Subcutaneous abdominal adipose tissue (tissue), 5 donors: ENCODE measurements around the gene HYLS1.

Source experiments
- H3K27ac ChIP-seq: one replicate; pipeline ENCODE4 v1.7.0; 2013; ENCODE audit warnings: low read depth, mild to moderate bottlenecking, inconsistent platforms, low read length, moderate library complexity
- H3K27me3 ChIP-seq, 5 donors: one replicate each; pipeline ENCODE4 v1.7.0; 2013; ENCODE audit warnings: low read length in 5 of 5, inconsistent platforms in 1 of 5; ENCODE audit not compliant: control insufficient read depth in 5 of 5, insufficient read depth in 4 of 5
- H3K36me3 ChIP-seq, 5 donors: one replicate each; pipeline ENCODE4 v1.7.0; 2013; ENCODE audit warnings: low read length in 5 of 5; ENCODE audit not compliant: control insufficient read depth in 5 of 5, insufficient read depth in 5 of 5
- H3K4me1 ChIP-seq, 5 donors: one replicate each; pipeline ENCODE4 v1.7.0; 2013; ENCODE audit warnings: low read length in 5 of 5, mild to moderate bottlenecking in 3 of 5, moderate library complexity in 1 of 5; ENCODE audit not compliant: control insufficient read depth in 5 of 5, insufficient read depth in 5 of 5
- H3K4me3 ChIP-seq, 5 donors: one replicate each; pipeline ENCODE4 v1.7.0; 2013; ENCODE audit warnings: low read length in 5 of 5, low read depth in 1 of 5
- H3K9ac ChIP-seq, 5 donors: one replicate each; pipeline ENCODE4 v1.7.0; 2013; ENCODE audit warnings: low read length in 5 of 5, mild to moderate bottlenecking in 4 of 5, moderate library complexity in 3 of 5
- H3K9me3 ChIP-seq, 5 donors: one replicate each; pipeline ENCODE4 v1.7.0; 2013; ENCODE audit warnings: low read length in 5 of 5; ENCODE audit not compliant: control insufficient read depth in 5 of 5
- donor health status: healthy.
- donor health status: healthy.
- donor health status: healthy.
- donor health status: healthy.
- donor health status: healthy.

Gene HYLS1

GRCh38 chr11:125873881-125874555 is 13.4 kb upstream of the HYLS1 start:
- H3K27ac ChIP-seq, result no peak overlapping the region
- peaks cover 0 to 6% (median 2%) of the 10 kb centered on the region in 5 donors for H3K4me1 ChIP-seq
- no peaks in the 10 kb centered on the region for H3K9me3 ChIP-seq
- H3K9ac ChIP-seq, result no peak overlapping the region
- H3K4me3 ChIP-seq, result peak overlapping the region in 2 of 5 donors; percentile 12 to 42
- H3K36me3 ChIP-seq, result no peaks in the 10 kb centered on the region
- H3K27me3 ChIP-seq, result no peaks in the 10 kb centered on the region

DNA sequence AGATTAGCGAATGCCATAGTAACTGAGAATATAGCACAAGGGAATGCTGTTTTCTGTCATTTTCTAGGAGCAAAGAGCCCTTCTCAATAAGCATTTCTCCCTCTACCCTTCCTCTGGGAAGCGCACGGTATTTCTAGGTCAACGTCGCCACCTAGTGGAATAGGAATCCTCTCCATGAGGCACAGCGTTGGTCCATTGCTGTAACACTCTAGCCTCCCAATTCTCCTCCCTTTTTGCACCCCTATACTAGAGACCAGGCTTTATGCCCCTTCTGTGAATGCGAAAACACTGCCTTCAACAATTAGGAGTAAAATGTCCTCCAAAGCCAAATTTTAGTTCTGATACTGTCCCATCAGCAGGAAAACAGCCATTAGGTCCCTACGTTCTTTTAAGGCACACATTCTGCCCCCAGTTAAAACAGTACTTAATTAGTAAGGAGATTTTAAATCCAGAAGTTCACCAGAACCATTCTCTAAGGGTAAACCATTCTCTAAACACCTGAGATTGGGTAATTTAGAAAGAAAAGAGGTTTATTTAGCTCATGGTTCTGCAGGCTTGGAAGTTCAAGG is 12.8 kb upstream of the HYLS1 start:
- no peak overlapping the region for H3K27ac ChIP-seq
- no peaks in the 10 kb centered on the region for H3K36me3 ChIP-seq
- no peaks in the 10 kb centered on the region for H3K27me3 ChIP-seq
- H3K4me1 ChIP-seq, result peaks cover 0 to 6% (median 2%) of the 10 kb centered on the region in 5 donors
- H3K9me3 ChIP-seq, result no peaks in the 10 kb centered on the region
- peak overlapping the region in 2 of 5 donors; percentile 12 to 42 for H3K4me3 ChIP-seq
- no peak overlapping the region for H3K9ac ChIP-seq

DNA sequence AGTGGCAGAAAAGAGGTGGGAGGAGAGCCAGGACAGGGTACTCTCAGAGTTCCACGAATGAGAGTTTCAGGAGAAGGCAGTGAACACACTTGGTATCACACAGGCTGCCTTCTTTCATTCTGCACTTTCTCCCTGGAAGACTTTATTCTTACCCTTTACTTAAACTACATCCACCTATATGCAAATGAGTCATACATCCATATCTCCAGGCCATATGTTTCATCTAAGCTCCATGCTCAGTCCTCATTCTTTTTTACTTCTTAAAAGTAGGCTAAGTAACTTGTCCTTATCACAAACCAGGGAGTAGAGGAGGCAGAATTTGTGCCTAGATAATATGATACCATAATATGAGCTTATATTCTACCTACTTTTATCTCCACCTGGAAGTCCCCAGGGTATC is 6.2 kb upstream of the HYLS1 start:
- Histone ChIP-seq H3K36me3 (no peaks in the 10 kb centered on the region), H3K4me1 (peaks cover 0 to 2% (median under 1%) of the 10 kb centered on the region in 5 donors), H3K27ac (no peak overlapping the region), H3K4me3 (no peak overlapping the region), H3K9ac (no peak overlapping the region), H3K9me3 (no peaks in the 10 kb centered on the region), H3K27me3 (no peaks in the 10 kb centered on the region)

- no peak overlapping the region for H3K9ac ChIP-seq
Measured at GRCh38 chr11:125883375-125883774, 4.1 kb upstream of the HYLS1 start.

DNA sequence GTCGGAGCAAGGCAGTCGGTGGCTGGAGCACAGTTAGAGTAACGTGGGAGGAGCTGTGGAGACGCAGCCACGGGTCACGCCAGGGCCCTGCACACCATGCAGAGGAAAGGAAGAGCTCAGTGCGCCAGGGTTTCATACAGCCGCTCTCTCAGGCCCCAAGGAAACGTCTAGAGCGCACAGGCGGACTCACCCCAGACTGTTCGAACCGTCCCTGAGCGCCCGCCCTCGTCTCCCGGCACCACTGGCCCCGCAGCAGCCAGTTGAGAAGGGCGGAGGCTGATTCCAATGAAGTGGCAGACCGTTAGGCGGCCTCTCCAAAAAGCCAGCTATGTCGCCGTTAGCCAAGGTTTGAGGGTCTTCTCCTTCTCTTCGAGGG is 483 bp upstream of the HYLS1 start:
- peak overlapping the region; percentile 55 to 95 (median 83) for H3K4me3 ChIP-seq

More at GRCh38 chr11:125883375-125883774, 4.1 kb upstream of the HYLS1 start:
- Histone ChIP-seq H3K4me3 (no peak overlapping the region), H3K9me3 (no peaks in the 10 kb centered on the region), H3K4me1 (peaks cover 0 to 19% (median 10%) of the 10 kb centered on the region in 5 donors), H3K27ac (no peak overlapping the region), H3K36me3 (no peaks in the 10 kb centered on the region), H3K27me3 (no peaks in the 10 kb centered on the region)

DNA sequence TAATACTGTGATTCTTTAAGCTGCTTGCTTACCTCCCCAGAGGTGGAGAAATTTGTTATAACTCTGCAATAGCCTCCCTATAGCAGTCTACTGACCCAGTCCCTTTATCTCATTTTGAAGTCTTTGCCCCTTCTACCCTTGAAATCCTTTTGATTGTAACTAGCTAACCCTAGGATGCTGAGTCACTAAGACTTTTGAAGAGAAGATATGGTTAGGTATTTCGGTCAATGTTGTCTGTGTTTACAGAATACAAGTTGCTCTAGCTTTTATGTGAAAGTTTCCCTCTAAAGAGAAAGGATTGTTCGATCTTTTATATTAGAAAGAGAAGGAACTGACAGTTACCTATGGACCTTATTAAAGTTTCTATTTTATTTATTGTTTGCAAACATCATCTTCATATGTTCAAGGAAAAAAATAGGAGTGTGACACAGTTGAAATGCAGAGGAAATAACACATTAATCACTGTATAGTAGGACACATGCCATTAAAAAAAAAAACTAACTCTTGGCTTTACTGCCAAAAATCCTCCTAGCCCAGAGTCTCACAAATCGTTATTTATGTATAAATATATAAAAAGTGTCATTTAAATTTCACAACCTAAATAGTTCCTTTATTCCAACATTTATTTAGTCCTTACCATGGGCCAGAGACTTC is 3.1 kb downstream of the HYLS1 start:
- H3K4me3 ChIP-seq, result no peak overlapping the region
- peaks cover 0 to 24% (median 15%) of the 10 kb centered on the region in 5 donors for H3K4me1 ChIP-seq
- H3K27ac ChIP-seq, result no peak overlapping the region
- no peaks in the 10 kb centered on the region for H3K9me3 ChIP-seq
- peaks cover 10 to 25% (median 21%) of the 10 kb centered on the region in 5 donors for H3K36me3 ChIP-seq
- no peaks in the 10 kb centered on the region for H3K27me3 ChIP-seq
- H3K9ac ChIP-seq, result no peak overlapping the region

More for the DNA sequence above, 483 bp upstream of the HYLS1 start:
- H3K9me3 ChIP-seq, result no peaks in the 10 kb centered on the region
- H3K4me1 ChIP-seq, result peaks cover 0 to 24% (median 15%) of the 10 kb centered on the region in 5 donors
- H3K9ac ChIP-seq, result peak overlapping the region in 4 of 5 donors; percentile 71 to 91 (median 83)
- H3K27me3 ChIP-seq, result no peaks in the 10 kb centered on the region
- peaks cover 0 to 6% (median 0%) of the 10 kb centered on the region in 5 donors for H3K36me3 ChIP-seq
- peak overlapping the region; percentile 97 for H3K27ac ChIP-seq

DNA sequence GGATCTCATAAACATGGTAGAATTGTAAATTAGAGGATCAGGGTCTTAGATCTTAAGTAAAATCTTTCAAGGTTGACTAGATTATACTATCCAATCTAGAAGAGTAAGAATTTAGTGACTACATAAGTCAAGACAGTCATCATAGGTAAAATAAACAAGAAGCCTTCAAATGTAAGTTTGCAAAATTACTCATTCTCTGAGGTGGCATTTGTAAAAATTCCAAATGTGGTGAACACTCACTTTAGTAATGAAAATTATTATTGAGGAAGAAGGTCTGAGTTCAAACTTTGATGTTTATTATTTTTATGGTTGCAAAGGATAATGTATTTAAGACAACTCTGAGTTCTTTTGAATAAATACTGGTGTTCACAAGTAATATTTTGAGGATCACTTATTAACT is 4.6 kb downstream of the HYLS1 start:
- Histone ChIP-seq H3K9ac (no peak overlapping the region), H3K4me3 (no peak overlapping the region), H3K36me3 (peaks cover 13 to 28% (median 23%) of the 10 kb centered on the region in 5 donors), H3K9me3 (no peaks in the 10 kb centered on the region), H3K27me3 (no peaks in the 10 kb centered on the region), H3K4me1 (peaks cover 0 to 14% (median 8%) of the 10 kb centered on the region in 5 donors), H3K27ac (no peak overlapping the region)

DNA sequence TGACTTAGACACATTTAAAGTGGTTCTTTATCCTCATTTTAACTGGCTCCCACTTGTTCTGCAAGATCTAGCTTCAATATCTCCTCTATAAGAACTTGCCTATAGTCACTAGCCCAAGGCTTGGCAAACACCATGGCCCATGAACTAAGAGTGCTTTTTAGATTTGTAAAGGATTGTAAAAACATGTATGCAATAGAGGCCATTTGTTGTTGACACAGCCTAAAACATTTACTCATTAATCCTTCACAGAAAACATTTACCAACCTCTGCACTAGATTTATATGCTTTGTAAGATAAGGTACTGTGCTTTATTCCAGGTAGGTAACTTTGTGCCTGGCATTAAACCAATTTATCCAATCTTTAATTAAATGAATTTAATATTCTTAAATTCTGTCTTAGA is 5.5 kb downstream of the HYLS1 start:
- peaks cover 0 to 11% (median 4%) of the 10 kb centered on the region in 5 donors for H3K4me1 ChIP-seq
- H3K9me3 ChIP-seq, result no peaks in the 10 kb centered on the region
- H3K4me3 ChIP-seq, result no peak overlapping the region
- H3K9ac ChIP-seq, result no peak overlapping the region
- H3K36me3 ChIP-seq, result peaks cover 13 to 28% (median 25%) of the 10 kb centered on the region in 5 donors
- no peak overlapping the region for H3K27ac ChIP-seq
- H3K27me3 ChIP-seq, result no peaks in the 10 kb centered on the region

DNA sequence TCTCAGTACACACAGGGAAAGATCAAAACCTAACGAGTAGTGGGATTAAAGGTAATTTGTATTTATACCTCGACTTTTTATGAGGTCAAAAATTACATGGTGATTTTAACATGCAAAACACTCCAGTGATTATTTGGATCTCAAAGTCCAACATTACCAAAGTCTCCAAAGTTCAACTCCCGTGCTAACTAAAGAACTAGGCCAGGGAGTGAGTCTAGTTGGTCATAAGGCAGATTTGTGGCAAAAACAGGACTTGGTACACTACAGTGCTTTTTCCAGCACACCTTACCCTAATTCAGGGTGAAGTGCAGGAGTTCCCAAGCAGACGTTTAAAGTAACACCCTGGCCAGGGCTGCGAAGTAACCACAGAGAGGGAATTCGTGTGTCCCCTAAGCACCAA is 14.4 kb downstream of the HYLS1 start:
- Histone ChIP-seq H3K9ac (no peak overlapping the region), H3K27ac (no peak overlapping the region), H3K36me3 (peaks cover 12 to 16% (median 13%) of the 10 kb centered on the region in 5 donors), H3K4me3 (no peak overlapping the region), H3K4me1 (peaks cover 4 to 24% (median 20%) of the 10 kb centered on the region in 5 donors), H3K9me3 (no peaks in the 10 kb centered on the region), H3K27me3 (peaks cover 9 to 19% (median 13%) of the 10 kb centered on the region in 5 donors)
